ENCODE measurements around the gene KRTAP5-2.

The KRTAP5-2 gene

GRCh38 chr11:1565904-1566247 is 32.2 kb downstream of the KRTAP5-2 start:
- DNase-seq: no peak

GRCh38 chr11:1565173-1565903 is 32.8 kb downstream of the KRTAP5-2 start:
- DNase-seq: no peak

GRCh38 chr11:1564535-1565172 is 33.4 kb downstream of the KRTAP5-2 start:
- no peak for DNase-seq

GRCh38 chr11:1563697-1564534 is 34.2 kb downstream of the KRTAP5-2 start:
- DNase-seq: no peak

- no peak for DNase-seq
Observed at GRCh38 chr11:1563149-1563638, 34.9 kb downstream of the KRTAP5-2 start.

GRCh38 chr11:1562469-1563148 is 35.5 kb downstream of the KRTAP5-2 start:
- DNase-seq: no peak

- no peak for DNase-seq
Observed at GRCh38 chr11:1561955-1562354, 36.1 kb downstream of the KRTAP5-2 start.

- no peak for DNase-seq
Observed at GRCh38 chr11:1561266-1561665, 36.8 kb downstream of the KRTAP5-2 start.

- no peak for DNase-seq
Observed at GRCh38 chr11:1560649-1561251, 37.3 kb downstream of the KRTAP5-2 start.

- no peak for DNase-seq
Observed at GRCh38 chr11:1560002-1560648, 38.0 kb downstream of the KRTAP5-2 start.

GRCh38 chr11:1559111-1559951 is 38.8 kb downstream of the KRTAP5-2 start:
- DNase-seq: no peak

GRCh38 chr11:1558775-1559110 is 39.4 kb downstream of the KRTAP5-2 start:
- no peak for DNase-seq

GRCh38 chr11:1557904-1558774 is 40.0 kb downstream of the KRTAP5-2 start:
- no peak for DNase-seq

- DNase-seq: no peak
Observed at GRCh38 chr11:1557051-1557884, 40.8 kb downstream of the KRTAP5-2 start.

GRCh38 chr11:1556278-1556902 is 41.7 kb downstream of the KRTAP5-2 start:
- DNase-seq: no peak

GRCh38 chr11:1555713-1556153 is 42.4 kb downstream of the KRTAP5-2 start:
- DNase-seq: no peak

- no peak for DNase-seq
Observed at GRCh38 chr11:1554981-1555712, 42.9 kb downstream of the KRTAP5-2 start.

Measured in activated CD4-positive, alpha-beta T cell treated with anti-CD3 and anti-CD28 coated beads, Interleukin-2, amount 50 U/mL, for 48 hours (primary cell).